Smooth muscle cell of bladder (primary cell): ENCODE data around the gene MICALL1. TPM values are rescaled to one million over a fixed set of nuclear protein-coding genes. Genes with fewer than 3 reads are reported as not detected.

Experiments used
- total RNA-seq: library from RNA; depleted of rRNA; stranded (reverse); fragments of >200 nt; gene quantifications from 2 replicates; pipeline ENCODE4 v1.2.3, GENCODE V29; 2014

Gene MICALL1, protein sequence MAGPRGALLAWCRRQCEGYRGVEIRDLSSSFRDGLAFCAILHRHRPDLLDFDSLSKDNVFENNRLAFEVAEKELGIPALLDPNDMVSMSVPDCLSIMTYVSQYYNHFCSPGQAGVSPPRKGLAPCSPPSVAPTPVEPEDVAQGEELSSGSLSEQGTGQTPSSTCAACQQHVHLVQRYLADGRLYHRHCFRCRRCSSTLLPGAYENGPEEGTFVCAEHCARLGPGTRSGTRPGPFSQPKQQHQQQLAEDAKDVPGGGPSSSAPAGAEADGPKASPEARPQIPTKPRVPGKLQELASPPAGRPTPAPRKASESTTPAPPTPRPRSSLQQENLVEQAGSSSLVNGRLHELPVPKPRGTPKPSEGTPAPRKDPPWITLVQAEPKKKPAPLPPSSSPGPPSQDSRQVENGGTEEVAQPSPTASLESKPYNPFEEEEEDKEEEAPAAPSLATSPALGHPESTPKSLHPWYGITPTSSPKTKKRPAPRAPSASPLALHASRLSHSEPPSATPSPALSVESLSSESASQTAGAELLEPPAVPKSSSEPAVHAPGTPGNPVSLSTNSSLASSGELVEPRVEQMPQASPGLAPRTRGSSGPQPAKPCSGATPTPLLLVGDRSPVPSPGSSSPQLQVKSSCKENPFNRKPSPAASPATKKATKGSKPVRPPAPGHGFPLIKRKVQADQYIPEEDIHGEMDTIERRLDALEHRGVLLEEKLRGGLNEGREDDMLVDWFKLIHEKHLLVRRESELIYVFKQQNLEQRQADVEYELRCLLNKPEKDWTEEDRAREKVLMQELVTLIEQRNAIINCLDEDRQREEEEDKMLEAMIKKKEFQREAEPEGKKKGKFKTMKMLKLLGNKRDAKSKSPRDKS
- 11.5 and 13.8 TPM in 2 replicates for total RNA-seq

DNA sequence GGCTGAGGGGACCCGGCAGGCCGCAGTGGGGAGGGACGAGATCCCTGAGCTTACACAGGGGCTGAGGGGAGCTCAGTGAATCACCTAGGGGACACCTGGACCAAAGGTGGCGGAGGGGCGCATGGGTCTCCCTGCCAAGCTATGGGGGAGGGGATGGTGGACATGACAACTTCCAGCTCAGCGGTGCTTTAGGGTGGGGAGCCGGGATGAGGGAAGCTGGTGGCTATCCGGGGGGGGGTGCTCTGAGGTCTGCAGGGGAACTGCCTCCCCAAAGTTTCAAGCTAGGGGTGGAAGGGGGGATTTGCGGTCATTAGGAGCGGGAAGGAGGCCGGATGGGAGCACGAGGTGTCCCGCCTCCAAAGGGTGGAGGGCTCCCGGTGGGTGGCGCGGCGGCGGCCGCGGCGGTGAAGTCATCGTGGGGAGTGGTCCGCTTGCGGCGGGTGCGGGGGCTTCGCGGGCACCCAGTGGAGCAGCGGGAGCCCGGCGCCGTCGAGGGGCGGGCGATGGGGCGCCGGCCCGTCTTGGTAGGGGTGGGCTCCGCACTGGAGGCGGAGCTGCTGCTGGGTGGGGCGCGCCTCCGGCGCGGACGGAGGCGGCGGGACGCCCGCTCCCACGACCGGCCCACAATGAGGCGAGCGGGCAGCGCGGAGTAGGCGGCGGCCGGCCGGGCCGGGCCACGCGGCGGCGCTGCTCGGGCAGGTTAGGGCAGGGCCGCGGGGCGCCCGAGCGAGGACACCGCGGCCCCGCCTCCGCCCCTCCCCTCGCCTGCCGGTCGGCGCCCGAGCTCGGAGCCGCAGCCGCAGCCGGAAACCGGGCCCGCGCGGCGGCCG, at the start of gene MICALL1:
TSS of gene MICALL1 (plus strand) at position 764 of the 830 bp plus-strand sequence. CDS start 126 bp downstream, outside the sequence.

DNA sequence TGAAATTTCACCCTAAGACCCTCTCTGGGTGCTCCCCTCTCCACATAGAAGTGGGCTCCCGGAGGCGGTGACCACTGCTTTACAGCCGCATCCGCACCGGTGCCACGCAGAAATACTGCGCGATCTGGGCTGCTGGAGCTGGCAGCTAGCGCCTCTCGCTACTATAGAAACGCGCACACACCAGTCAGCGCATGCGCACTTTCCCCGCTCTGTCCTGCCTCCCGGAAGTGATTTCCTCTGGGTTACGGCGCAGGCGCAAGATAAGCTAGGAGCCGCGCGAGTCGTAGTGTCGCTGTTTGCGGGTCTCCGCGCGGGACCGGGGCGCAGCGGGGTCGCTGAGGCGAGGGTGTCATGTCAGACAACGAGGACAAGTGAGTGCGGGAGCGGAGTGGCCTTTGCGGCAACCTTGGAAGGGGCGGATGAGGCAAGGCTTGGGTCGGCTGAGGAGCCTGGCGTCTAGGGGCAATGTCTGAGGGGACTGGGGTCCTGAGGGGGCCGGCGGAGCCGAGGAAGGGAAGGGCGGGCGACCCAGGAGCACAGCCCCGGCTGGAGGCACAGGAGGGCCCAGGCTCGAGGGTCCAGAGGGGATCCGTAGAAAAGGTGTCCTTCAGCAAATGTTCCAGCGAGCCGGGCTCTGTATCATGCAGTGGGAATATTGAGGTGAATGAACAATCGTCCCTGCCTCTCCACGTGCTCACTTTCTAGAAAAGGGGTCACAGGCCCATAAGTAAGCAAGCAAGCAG, 47.5 kb downstream of the MICALL1 start, which contains the start of the genes C22orf23 and POLR2F:
TSS of gene C22orf23 (minus strand) at position 165 of the 743 bp plus-strand sequence. CDS start 452 bp downstream, outside the sequence.
TSS of gene POLR2F (plus strand) at position 263 of the 743 bp plus-strand sequence. CDS start at position 352, 89 bp downstream.

DNA sequence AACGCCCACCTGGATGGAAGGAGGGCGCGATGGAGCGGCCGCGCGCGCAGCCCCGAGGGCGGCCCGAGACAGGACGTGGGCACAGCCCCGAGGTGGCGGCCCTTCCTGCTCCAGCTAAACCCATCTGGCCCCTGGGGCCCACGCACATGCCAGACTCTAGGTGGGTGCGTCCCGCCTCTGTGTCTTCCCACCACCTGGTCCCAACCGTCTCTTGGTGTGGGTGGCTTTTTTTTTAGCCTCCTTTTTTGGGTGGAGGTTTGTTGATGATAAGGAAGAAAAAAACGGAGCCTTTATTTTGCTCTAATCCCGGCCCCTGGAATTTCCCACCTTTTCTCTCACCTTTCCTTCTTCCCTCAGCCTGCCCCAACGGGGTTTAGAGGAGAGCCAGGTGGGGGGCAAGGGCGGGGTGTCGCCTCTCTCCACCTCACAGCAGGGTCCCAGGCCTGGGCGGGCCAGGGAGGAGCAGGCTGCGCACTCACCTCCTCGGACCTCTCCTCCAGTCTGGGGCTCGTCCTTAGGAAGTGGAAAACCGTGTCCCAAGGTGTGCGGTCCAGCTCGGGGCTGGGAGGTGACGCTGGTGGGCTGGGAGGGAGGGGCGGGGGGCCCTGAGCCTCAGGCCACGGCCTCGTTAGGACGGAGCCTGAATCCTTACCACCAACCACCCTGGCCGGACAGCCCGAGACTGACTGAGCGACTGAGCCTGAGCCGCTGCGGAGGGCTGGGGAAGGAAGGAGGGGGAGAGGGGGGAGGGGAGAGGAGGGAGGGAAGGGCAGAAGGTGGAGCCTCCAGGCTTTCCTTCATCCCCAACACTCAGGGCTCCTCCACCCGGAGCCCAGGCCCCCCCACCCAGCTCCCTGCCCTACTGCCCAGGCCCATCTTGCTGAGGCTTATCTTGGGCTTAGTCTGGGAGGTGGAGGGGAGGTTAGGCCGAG, 78.0 kb downstream of the MICALL1 start, which contains the start of gene SOX10:
TSS of gene SOX10 (minus strand) at position 696 of the 932 bp plus-strand sequence. CDS start 771 bp downstream, outside the sequence.

Other genes with a start within 250 kb of the MICALL1 start
- gene PDXP, start 247.6 kb upstream of the MICALL1 start, total RNA-seq: 3.6 and 6.7 TPM in 2 replicates
- 9,331 and 14,244 TPM in 2 replicates for gene LGALS1, start 230.7 kb upstream of the MICALL1 start, total RNA-seq
- 16.8 and 19.4 TPM in 2 replicates for gene NOL12, start 220.0 kb upstream of the MICALL1 start, total RNA-seq
- gene TRIOBP, start 209.2 kb upstream of the MICALL1 start, total RNA-seq: 118 and 127 TPM in 2 replicates
- gene GCAT, start 98.4 kb upstream of the MICALL1 start, total RNA-seq: 33.9 and 40.1 TPM in 2 replicates
- gene GALR3, start 82.9 kb upstream of the MICALL1 start, total RNA-seq: 0.14 TPM in 1 of 2 replicates, not detected in the other
- 14.8 and 17.4 TPM in 2 replicates for gene ANKRD54, start 62.0 kb upstream of the MICALL1 start, total RNA-seq
- 309 and 357 TPM in 2 replicates for gene EIF3L, start 56.9 kb upstream of the MICALL1 start, total RNA-seq
- gene C22orf23, start 47.3 kb downstream of the MICALL1 start, total RNA-seq: 0.14 and 0.28 TPM in 2 replicates
- 60.2 and 80.4 TPM in 2 replicates for gene POLR2F, start 47.4 kb downstream of the MICALL1 start, total RNA-seq
- gene SOX10, start 78.3 kb downstream of the MICALL1 start, total RNA-seq: not detected in 2 replicates
- gene PICK1, start 151.1 kb downstream of the MICALL1 start, total RNA-seq: 5.7 and 7.3 TPM in 2 replicates
- gene SLC16A8, start 177.9 kb downstream of the MICALL1 start, total RNA-seq: 0.14 and 0.18 TPM in 2 replicates
- 0.28 and 0.46 TPM in 2 replicates for gene BAIAP2L2, start 204.4 kb downstream of the MICALL1 start, total RNA-seq